Measurements from ENCODE around the gene CYTH4.

GRCh38 chr22:37362621-37363020 is 80.3 kb downstream of the CYTH4 start:
- TF ChIP-seq CTCF (IDR thresholded peaks at IDR 0.05; ENCODE audit: extremely low read depth in 1 of 2, insufficient read depth in 1 of 2, low read depth in 1 of 2, low read length in 2 of 2) (no peak), POLR2A (IDR thresholded peaks at IDR 0.05; ENCODE audit: low read depth, low read length) (no peak), GATA2 (IDR thresholded peaks at IDR 0.05; ENCODE audit: insufficient read depth, insufficient read length, low read depth, low read length) (no peak)

Data from endothelial cell of umbilical vein (primary cell).